ENCODE data around the gene SSH3.

- TF ChIP-seq POLR2A (IDR thresholded peaks at IDR 0.05): no peak
- TF ChIP-seq CTCF (IDR thresholded peaks at IDR 0.05): no peak
Measured at GRCh38 chr11:67271541-67272284, 31.6 kb upstream of the SSH3 start.
